ENCODE measurements around the gene RPP38. TPM values are rescaled to one million over a fixed set of nuclear protein-coding genes. Genes with fewer than 3 reads are reported as not detected.

The RPP38 gene
- total RNA-seq, 1 experiment from 2014 or later = 23.3 TPM

- ChIA-PET CTCF (no interaction called here), RAD21 (ENCODE audit: low non-redundant PET in 1 of 2, low total read pairs in 2 of 2, uncharacterized antibody in 2 of 2, unreplicated experiment in 2 of 2) (no interaction called here), POLR2A (no interaction called here)
- Histone ChIP-seq H3K4me3 (replicated peaks in 1 of 2; ENCODE audit: low read depth in 1 of 2, low read length in 2 of 2) (no peak overlapping the region), H3K4me2 (ENCODE audit: low read length) (no peak overlapping the region), H3K4me1 (ENCODE audit: control insufficient read depth in 1 of 2, insufficient read depth in 2 of 2, low read length in 2 of 2) (peaks cover 3 to 14% of the 10 kb centered on the region in 2 experiments), H3K9me3 (ENCODE audit: control insufficient read depth in 1 of 2, insufficient read depth in 1 of 2, low read depth in 1 of 2, low read length in 2 of 2) (no peaks in the 10 kb centered on the region), H3K79me2 (ENCODE audit: insufficient read depth, low read length) (peaks cover 7% of the 10 kb centered on the region), H4K20me1 (ENCODE audit: insufficient read depth) (no peaks in the 10 kb centered on the region), H3K36me3 (ENCODE audit: control insufficient read depth in 1 of 2, insufficient read depth in 2 of 2, low read length in 2 of 2) (no peaks in the 10 kb centered on the region), H3K27me3 (ENCODE audit: insufficient read depth, low read length) (no peaks in the 10 kb centered on the region), H3K27ac (ENCODE audit: low read depth, low read length) (no peak overlapping the region), H2AFZ (ENCODE audit: low read depth, low read length, poor library complexity, severe bottlenecking) (no peak overlapping the region), H3K9me2 (ENCODE audit: insufficient read depth) (no peaks in the 10 kb centered on the region), H3K9ac (ENCODE audit: low read length) (no peak overlapping the region)
- BruUV-seq (replicated peaks) = no TSS peak
- DNase-seq (ENCODE audit: low read depth, low spot score) (no peak), ATAC-seq (no peak)
- intact Hi-C loops (cut with micrococcal nuclease) = no loop called here
- no peak for TF ChIP-seq EZH2 (IDR thresholded peaks at IDR 0.05)
- TF ChIP-seq SRF (IDR thresholded peaks at IDR 0.05; ENCODE audit: low read depth) = no peak
- TF ChIP-seq CEBPB (IDR thresholded peaks at IDR 0.05; ENCODE audit: low read depth) = no peak
- TF ChIP-seq ZFX (IDR thresholded peaks at IDR 0.05) = no peak
- TF ChIP-seq REST (IDR thresholded peaks at IDR 0.05; ENCODE audit: low read depth) = no peak
Measured at GRCh38 chr10:15092855-15093408, 4.2 kb upstream of the RPP38 start.

GRCh38 chr10:15096661-15097010 is 519 bp upstream of the RPP38 start:
- ATAC-seq = no peak
- H3K9me2 ChIP-seq (ENCODE audit: insufficient read depth) = no peaks in the 10 kb centered on the region
- H3K9me3 ChIP-seq (ENCODE audit: control insufficient read depth in 1 of 2, insufficient read depth in 1 of 2, low read depth in 1 of 2, low read length in 2 of 2) = no peaks in the 10 kb centered on the region
- peak overlapping the region; percentile 90 for H3K9ac ChIP-seq (ENCODE audit: low read length)
- peak overlapping the region; percentile 87 for H3K4me2 ChIP-seq (ENCODE audit: low read length)
- DNase-seq (ENCODE audit: low read depth, low spot score) = no peak
- TSS peak; percentile 61 for BruUV-seq (replicated peaks)
- intact Hi-C loops (cut with micrococcal nuclease) = no loop called here
- H3K27me3 ChIP-seq (ENCODE audit: insufficient read depth, low read length) = no peaks in the 10 kb centered on the region
- peaks cover 44% of the 10 kb centered on the region for H3K79me2 ChIP-seq (ENCODE audit: insufficient read depth, low read length)
- ChIA-PET RAD21 (ENCODE audit: low non-redundant PET in 1 of 2, low total read pairs in 2 of 2, uncharacterized antibody in 2 of 2, unreplicated experiment in 2 of 2) (no interaction called here), POLR2A (no interaction called here), CTCF (no interaction called here)
- peak overlapping the region; percentile 80 to 82 for H3K4me3 ChIP-seq (replicated peaks in 1 of 2; ENCODE audit: low read depth in 1 of 2, low read length in 2 of 2)
- no peaks in the 10 kb centered on the region for H4K20me1 ChIP-seq (ENCODE audit: insufficient read depth)
- H3K36me3 ChIP-seq (ENCODE audit: control insufficient read depth in 1 of 2, insufficient read depth in 2 of 2, low read length in 2 of 2) = no peaks in the 10 kb centered on the region; a peak in 1 of 4 replicates
- H3K27ac ChIP-seq (ENCODE audit: low read depth, low read length) = peak overlapping the region; percentile 98
- H3K4me1 ChIP-seq (ENCODE audit: control insufficient read depth in 1 of 2, insufficient read depth in 2 of 2, low read length in 2 of 2) = peaks cover 8 to 22% of the 10 kb centered on the region in 2 experiments
- peak overlapping the region; percentile 74 for H2AFZ ChIP-seq (ENCODE audit: low read depth, low read length, poor library complexity, severe bottlenecking)
- TF ChIP-seq ELF1 (IDR thresholded peaks at IDR 0.05; ENCODE audit: borderline replicate concordance, low read depth) (no peak), YY1 (IDR thresholded peaks at IDR 0.05; ENCODE audit: extremely low read depth, insufficient replicate concordance, low read depth, low read length) (no peak), ZBTB33 (IDR thresholded peaks at IDR 0.05; ENCODE audit: extremely low read depth, insufficient replicate concordance, low read length) (no peak), SIN3A (IDR thresholded peaks at IDR 0.05; ENCODE audit: low read depth) (no peak), JUND (IDR thresholded peaks at IDR 0.05) (no peak), POLR2AphosphoS5 (IDR thresholded peaks at IDR 0.05; ENCODE audit: low read depth, low read length) (no peak), REST (IDR thresholded peaks at IDR 0.05; ENCODE audit: low read depth) (no peak)
